Nephron progenitor cell (in vitro differentiated cells): ENCODE measurements around the gene PYDC2.
"Not testable (repeated sequence)": the region's sequence is repeated elsewhere in the genome, so short reads cannot be mapped to it uniquely, and the experiment has no call there.

Experiments used
- DNase-seq: peaks from one replicate; pipeline ENCODE4 v3.0.0; 2021
- H3K27ac Mint-ChIP-seq: 2 replicates; pipeline ENCODE4 v1.8.0; 2021; ENCODE audit warnings: mild to moderate bottlenecking, moderate library complexity, mixed read lengths
- H3K27me3 Mint-ChIP-seq: 2 replicates; pipeline ENCODE4 v1.8.0; 2021; ENCODE audit warnings: mild to moderate bottlenecking, low read depth, mixed read lengths; ENCODE audit not compliant: poor library complexity
- H3K36me3 Mint-ChIP-seq: 2 replicates; pipeline ENCODE4 v1.8.0; 2021; ENCODE audit warnings: low read depth, mixed read lengths
- H3K4me1 Mint-ChIP-seq: 2 replicates; pipeline ENCODE4 v1.8.0; 2021; ENCODE audit warnings: mixed read lengths
- H3K4me3 Mint-ChIP-seq: 2 replicates; pipeline ENCODE4 v1.8.0; 2021; ENCODE audit warnings: mild to moderate bottlenecking, moderate library complexity, mixed read lengths
- H3K9me3 Mint-ChIP-seq: 2 replicates; pipeline ENCODE4 v1.8.0; 2021; ENCODE audit warnings: mild to moderate bottlenecking, moderate library complexity, mixed read lengths
- TF ChIP-seq, protein P1 (sequence below): fragments of 200-600 bp; sonication (generic); IDR thresholded peaks from 2 replicates; pipeline ENCODE4 v1.5.0; 2021; ENCODE audit warnings: antibody characterized with exemption

The PYDC2 gene

DNA sequence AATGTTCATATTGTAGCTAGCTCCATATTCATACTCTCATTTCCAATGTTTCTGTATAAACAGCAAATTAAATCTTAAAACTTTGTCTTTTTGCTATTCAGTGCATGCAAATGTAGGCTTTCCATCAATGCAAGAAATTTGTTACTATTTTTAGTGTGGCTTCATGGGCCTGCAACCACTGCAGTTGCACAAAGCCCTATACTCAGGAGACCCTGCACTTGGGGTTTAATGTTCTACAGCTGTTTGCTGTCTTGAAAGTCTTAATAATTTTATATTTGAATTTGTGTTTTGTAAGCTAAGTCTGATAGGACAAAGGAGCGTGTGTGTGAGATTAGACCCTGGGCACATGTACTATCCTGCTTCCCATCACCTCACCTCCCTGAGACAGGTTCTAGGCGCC is 9.6 kb downstream of the PYDC2 start:
- no peaks in the 10 kb centered on the region for H3K36me3 Mint-ChIP-seq
- H3K9me3 Mint-ChIP-seq = no peaks in the 10 kb centered on the region
- TF ChIP-seq, protein P1, sequence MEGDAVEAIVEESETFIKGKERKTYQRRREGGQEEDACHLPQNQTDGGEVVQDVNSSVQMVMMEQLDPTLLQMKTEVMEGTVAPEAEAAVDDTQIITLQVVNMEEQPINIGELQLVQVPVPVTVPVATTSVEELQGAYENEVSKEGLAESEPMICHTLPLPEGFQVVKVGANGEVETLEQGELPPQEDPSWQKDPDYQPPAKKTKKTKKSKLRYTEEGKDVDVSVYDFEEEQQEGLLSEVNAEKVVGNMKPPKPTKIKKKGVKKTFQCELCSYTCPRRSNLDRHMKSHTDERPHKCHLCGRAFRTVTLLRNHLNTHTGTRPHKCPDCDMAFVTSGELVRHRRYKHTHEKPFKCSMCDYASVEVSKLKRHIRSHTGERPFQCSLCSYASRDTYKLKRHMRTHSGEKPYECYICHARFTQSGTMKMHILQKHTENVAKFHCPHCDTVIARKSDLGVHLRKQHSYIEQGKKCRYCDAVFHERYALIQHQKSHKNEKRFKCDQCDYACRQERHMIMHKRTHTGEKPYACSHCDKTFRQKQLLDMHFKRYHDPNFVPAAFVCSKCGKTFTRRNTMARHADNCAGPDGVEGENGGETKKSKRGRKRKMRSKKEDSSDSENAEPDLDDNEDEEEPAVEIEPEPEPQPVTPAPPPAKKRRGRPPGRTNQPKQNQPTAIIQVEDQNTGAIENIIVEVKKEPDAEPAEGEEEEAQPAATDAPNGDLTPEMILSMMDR = no peak
- H3K4me1 Mint-ChIP-seq = no peaks in the 10 kb centered on the region
- H3K27me3 Mint-ChIP-seq = no peaks in the 10 kb centered on the region
- DNase-seq = no peak
- H3K27ac Mint-ChIP-seq = no peak overlapping the region
- H3K4me3 Mint-ChIP-seq = no peak overlapping the region

DNA sequence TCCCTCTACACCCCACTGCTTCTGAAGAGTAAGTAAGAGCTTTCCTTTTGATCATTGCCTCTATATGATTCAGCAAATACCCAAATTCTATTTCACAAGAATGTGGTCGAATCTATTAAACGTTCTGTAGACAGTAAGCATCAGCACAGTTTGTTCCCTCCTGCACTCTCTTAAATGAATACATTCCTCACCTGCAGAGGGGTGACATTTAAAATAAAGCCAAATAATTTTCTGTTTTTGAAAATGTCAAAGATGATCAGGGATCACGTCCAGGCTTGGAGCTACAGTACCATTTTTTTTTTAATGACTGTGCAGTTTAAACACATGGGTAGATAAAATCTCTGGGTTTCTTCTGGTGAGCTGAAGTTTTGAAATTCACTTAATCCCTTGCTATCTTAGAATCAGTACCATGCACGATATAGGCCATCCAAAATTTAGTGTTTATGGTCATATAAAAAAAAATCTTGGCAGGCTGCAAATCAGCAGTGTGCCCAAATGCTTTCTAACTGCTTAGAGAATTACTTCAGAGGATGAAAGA is 12.8 kb downstream of the PYDC2 start:
- DNase-seq = no peak

DNA sequence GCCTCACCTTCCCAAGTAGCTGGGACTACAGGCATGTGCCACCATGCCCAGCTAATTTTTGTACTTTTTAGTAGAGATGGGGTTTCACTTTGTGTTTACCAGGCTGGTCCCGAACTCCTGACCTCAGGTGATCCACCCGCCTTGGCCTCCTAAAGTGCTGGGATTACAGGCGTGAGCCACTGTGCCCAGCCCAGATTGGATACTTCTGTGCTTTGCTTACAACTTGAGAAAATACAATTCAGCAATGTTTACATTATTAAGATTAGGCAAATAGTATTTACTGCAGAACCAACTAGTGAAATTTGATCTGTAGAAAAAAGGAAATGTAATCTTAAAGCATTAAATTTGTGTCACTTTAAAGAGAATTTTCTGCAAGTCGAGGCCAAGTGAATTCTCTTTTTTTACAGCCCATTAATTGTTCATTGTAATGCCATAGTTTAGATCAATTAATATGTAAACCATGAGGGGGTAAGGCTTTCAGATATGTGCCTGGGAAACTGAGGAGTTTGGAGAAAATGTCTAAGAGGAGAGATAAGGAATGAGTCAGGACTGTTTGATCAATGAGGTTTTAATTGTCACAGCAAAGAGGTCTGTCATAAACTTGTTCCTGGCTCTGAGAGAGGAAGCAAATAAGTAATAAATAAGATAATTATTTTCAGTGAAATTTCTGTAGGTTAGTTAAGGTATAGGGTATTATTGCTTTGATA is 15.3 kb downstream of the PYDC2 start:
- Mint-ChIP-seq H3K4me1 (no peaks in the 10 kb centered on the region), H3K36me3 (no peaks in the 10 kb centered on the region), H3K9me3 (no peaks in the 10 kb centered on the region), H3K4me3 (no peak overlapping the region), H3K27me3 (no peaks in the 10 kb centered on the region), H3K27ac (no peak overlapping the region)
- no peak for DNase-seq
- TF ChIP-seq, protein P1 = no peak

More for the DNA sequence above, 12.8 kb downstream of the PYDC2 start:
- H3K4me1 Mint-ChIP-seq = no peaks in the 10 kb centered on the region
- no peaks in the 10 kb centered on the region for H3K9me3 Mint-ChIP-seq
- H3K27me3 Mint-ChIP-seq = no peaks in the 10 kb centered on the region
- TF ChIP-seq, protein P1 = no peak
- H3K36me3 Mint-ChIP-seq = no peaks in the 10 kb centered on the region
- H3K4me3 Mint-ChIP-seq = no peak overlapping the region
- no peak overlapping the region for H3K27ac Mint-ChIP-seq

DNA sequence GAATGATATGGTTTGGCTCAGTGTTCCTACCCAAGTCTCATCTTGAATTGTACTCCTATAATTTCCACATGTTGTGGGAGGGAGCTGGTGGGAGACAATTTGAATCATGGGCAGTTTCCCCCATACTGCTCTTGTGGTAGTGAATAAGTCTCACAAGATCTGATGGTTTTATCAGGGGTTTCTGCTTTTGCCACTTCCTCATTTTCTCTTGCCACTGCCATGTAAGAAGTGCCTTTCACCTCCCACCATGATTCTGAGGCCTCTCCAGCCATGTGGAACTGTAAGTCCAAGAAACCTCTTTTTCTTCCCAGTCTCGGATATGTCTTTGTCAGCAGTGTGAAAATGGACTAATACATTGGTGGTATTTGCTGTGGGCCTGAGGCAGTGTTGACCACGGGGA is 23.0 kb downstream of the PYDC2 start:
- H3K36me3 Mint-ChIP-seq, H3K27me3 Mint-ChIP-seq, H3K27ac Mint-ChIP-seq, H3K4me3 Mint-ChIP-seq, DNase-seq, H3K4me1 Mint-ChIP-seq: not testable (repeated sequence)
- peaks cover 15% of the 10 kb centered on the region for H3K9me3 Mint-ChIP-seq

DNA sequence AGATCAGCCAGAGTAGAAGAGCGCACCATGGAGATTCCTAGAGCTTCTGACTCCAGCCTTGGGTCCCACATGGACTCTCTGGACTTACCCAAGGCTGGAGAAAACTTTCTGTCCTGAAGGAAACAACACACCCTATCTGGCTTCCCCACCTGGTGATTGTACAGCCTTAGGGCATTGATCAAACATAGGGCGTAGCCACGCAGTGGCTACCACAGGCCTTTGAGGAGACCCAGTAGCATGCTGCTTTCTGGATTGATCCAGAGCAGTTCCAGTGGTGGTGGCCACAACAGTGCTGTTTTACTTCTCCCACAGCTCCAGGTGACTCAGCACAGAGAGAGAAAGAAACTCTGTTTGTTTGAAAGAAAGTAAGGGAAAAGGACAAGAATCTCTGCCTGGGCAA is 23.5 kb downstream of the PYDC2 start:
- H3K4me1 Mint-ChIP-seq = no peaks in the 10 kb centered on the region
- H3K27me3 Mint-ChIP-seq = peaks cover 3% of the 10 kb centered on the region
- no peak for DNase-seq
- TF ChIP-seq, protein P1 = no peak
- no peak overlapping the region for H3K4me3 Mint-ChIP-seq
- peaks cover 15% of the 10 kb centered on the region for H3K9me3 Mint-ChIP-seq
- H3K27ac Mint-ChIP-seq = no peak overlapping the region
- no peaks in the 10 kb centered on the region for H3K36me3 Mint-ChIP-seq

DNA sequence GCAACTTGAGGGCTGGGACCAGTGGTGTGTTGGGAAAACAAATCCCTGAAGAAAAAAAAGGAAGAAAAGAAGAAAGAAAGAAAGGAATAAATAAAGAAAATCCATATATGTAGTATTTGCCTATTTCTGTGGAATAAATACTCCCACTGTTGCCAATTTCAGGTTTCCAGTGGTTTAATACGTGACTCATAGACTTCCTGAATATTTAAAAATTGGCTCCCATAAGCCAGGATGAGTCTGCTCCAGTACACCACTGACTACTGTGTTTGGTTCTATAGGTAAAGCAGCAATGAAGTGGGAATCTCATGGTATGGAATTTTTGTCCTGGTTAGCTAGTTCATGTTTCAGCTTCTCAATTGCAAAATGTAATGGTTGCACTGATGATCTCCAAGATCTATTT is 31.6 kb downstream of the PYDC2 start:
- DNase-seq = no peak
- no peaks in the 10 kb centered on the region for H3K27me3 Mint-ChIP-seq
- no peak overlapping the region for H3K4me3 Mint-ChIP-seq
- TF ChIP-seq, protein P1 = no peak
- H3K9me3 Mint-ChIP-seq = peaks cover 4% of the 10 kb centered on the region
- H3K27ac Mint-ChIP-seq = no peak overlapping the region
- H3K36me3 Mint-ChIP-seq = no peaks in the 10 kb centered on the region
- no peaks in the 10 kb centered on the region for H3K4me1 Mint-ChIP-seq
